Transverse colon (tissue), 4 donors: ENCODE data around the gene PROSER3.

ENCODE experiments used
- POLR2AphosphoS5 ChIP-seq, 3 donors: sonication (generic); formaldehyde crosslinking; IDR thresholded peaks; one replicate each; pipeline ENCODE4 v1.6.1; 2016; ENCODE audit warnings: antibody characterized with exemption in 3 of 3
- TF ChIP-seq, protein P1 (sequence below), 5 experiments: fragments of 200-600 bp in 3 of 5; fragments of 450-650 bp in 2 of 5; sonication (generic) in 3 of 5; IDR thresholded peaks; 1 replicate in 2 of 5; 2 replicates in 3 of 5; pipeline ENCODE4 v1.5.1; 2016 to 2017; ENCODE audit warnings: antibody characterized with exemption in 5 of 5, inconsistent platforms in 3 of 5, mild to moderate bottlenecking in 2 of 5, moderate library complexity in 1 of 5

DNA sequence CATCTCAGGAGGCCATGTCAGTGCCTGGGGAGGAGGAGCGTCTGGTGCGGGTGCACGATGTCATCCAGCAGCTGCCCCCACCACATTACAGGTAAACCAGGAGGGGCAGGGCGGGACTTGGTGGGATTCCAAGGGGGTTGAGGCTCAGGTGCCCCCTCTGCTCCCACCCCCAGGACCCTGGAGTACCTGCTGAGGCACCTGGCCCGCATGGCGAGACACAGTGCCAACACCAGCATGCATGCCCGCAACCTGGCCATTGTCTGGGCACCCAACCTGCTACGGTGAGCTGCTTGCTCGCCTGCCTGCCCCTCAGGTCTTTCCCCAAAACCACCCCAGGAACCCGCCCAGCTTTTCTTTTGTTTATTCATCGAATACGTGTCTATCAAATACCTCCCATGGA is 24.6 kb downstream of the PROSER3 start:
- TF ChIP-seq, protein P1, sequence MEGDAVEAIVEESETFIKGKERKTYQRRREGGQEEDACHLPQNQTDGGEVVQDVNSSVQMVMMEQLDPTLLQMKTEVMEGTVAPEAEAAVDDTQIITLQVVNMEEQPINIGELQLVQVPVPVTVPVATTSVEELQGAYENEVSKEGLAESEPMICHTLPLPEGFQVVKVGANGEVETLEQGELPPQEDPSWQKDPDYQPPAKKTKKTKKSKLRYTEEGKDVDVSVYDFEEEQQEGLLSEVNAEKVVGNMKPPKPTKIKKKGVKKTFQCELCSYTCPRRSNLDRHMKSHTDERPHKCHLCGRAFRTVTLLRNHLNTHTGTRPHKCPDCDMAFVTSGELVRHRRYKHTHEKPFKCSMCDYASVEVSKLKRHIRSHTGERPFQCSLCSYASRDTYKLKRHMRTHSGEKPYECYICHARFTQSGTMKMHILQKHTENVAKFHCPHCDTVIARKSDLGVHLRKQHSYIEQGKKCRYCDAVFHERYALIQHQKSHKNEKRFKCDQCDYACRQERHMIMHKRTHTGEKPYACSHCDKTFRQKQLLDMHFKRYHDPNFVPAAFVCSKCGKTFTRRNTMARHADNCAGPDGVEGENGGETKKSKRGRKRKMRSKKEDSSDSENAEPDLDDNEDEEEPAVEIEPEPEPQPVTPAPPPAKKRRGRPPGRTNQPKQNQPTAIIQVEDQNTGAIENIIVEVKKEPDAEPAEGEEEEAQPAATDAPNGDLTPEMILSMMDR (IDR thresholded peaks at IDR 0.05) = no peak
- TF ChIP-seq POLR2AphosphoS5 (IDR thresholded peaks at IDR 0.05) = no peak
